ENCODE data around the gene FILIP1. TPM values are rescaled to one million over a fixed set of nuclear protein-coding genes. Genes with fewer than 3 reads are reported as not detected.

Gene FILIP1
- total RNA-seq, 1 donor from 2014 or later = 3.2 TPM

DNA sequence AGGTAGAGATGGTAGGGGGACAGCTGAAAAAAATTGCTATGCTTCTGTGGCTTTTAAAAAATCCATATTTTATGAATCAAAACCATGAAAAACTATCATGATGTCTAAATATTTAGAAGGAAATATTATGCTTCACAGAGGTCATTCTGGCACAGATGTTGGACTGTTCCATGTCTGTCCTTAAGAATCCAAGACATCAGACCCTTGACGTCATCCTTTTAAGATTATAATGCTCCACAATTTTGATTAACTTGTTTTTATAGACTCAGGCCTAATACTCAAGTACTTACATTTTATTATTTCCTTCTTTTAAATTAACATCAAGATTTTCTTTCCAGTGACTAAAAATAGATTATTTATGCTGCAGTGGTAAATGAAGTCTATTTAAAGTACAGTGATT, 29.7 kb downstream of the FILIP1 start:
- no peaks in the 10 kb centered on the region for H3K36me3 ChIP-seq
- no peaks in the 10 kb centered on the region for H3K27me3 ChIP-seq
- intact Hi-C loops (cut with DNase I) = no loop called here
- no peak overlapping the region for H3K4me3 ChIP-seq
- H3K27ac ChIP-seq = no peak overlapping the region
- DNase-seq (ENCODE audit: extremely low spot score in 2 of 2) = no peak
- H3K9me3 ChIP-seq = no peaks in the 10 kb centered on the region
- H3K4me1 ChIP-seq = no peaks in the 10 kb centered on the region
- TF ChIP-seq POLR2AphosphoS5 (IDR thresholded peaks at IDR 0.05; ENCODE audit: insufficient read depth in 1 of 2, low read depth in 1 of 2) = no peak
- TF ChIP-seq POLR2A (IDR thresholded peaks at IDR 0.05) = no peak
- TF ChIP-seq, protein P1, sequence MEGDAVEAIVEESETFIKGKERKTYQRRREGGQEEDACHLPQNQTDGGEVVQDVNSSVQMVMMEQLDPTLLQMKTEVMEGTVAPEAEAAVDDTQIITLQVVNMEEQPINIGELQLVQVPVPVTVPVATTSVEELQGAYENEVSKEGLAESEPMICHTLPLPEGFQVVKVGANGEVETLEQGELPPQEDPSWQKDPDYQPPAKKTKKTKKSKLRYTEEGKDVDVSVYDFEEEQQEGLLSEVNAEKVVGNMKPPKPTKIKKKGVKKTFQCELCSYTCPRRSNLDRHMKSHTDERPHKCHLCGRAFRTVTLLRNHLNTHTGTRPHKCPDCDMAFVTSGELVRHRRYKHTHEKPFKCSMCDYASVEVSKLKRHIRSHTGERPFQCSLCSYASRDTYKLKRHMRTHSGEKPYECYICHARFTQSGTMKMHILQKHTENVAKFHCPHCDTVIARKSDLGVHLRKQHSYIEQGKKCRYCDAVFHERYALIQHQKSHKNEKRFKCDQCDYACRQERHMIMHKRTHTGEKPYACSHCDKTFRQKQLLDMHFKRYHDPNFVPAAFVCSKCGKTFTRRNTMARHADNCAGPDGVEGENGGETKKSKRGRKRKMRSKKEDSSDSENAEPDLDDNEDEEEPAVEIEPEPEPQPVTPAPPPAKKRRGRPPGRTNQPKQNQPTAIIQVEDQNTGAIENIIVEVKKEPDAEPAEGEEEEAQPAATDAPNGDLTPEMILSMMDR (IDR thresholded peaks at IDR 0.05) = no peak

DNA sequence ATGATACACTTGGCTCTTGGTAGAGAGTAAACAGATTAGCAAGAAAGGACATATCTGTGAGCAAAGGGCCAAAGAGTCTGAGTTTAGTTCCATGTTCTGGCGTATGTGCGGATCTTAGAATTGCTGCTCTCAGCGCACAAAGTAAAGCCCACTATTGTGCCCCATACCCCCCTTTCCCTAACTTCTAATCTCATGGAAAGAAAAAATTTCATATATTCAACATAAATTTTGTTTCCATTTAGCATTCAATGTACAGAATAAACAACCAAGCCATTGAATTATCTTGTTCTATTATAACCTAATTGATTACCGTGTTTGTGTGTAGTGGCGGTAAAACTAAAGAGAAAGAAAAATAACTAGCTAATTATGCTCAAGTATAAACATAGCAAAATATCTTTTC, 30.5 kb downstream of the FILIP1 start:
- no peaks in the 10 kb centered on the region for H3K4me1 ChIP-seq
- no peak for DNase-seq (ENCODE audit: extremely low spot score in 2 of 2)
- no peaks in the 10 kb centered on the region for H3K36me3 ChIP-seq
- TF ChIP-seq POLR2AphosphoS5 (IDR thresholded peaks at IDR 0.05; ENCODE audit: insufficient read depth in 1 of 2, low read depth in 1 of 2) = no peak
- TF ChIP-seq, protein P1 (IDR thresholded peaks at IDR 0.05) = no peak
- TF ChIP-seq POLR2A (IDR thresholded peaks at IDR 0.05) = no peak
- H3K4me3 ChIP-seq = no peak overlapping the region
- H3K27me3 ChIP-seq = no peaks in the 10 kb centered on the region
- no peak overlapping the region for H3K27ac ChIP-seq
- intact Hi-C loops (cut with DNase I) = no loop called here
- no peaks in the 10 kb centered on the region for H3K9me3 ChIP-seq

DNA sequence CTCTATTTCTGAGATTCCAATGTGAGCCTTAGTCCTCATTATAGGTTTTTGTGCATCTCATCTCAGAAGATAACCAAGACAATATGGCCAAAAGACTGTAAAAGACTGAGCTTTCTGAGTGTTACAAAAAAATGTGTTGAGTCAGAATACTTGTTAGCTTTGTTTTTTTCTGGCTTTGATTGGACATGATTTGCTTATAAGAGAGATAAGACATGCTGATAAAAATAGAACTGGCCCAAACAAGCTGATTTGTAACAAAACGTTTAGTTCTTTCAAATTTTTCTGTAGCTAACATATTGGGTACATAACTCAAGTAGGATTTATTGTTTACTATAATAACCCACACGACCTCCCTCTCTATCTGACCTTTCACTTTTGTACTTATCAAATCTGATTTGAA, 32.9 kb downstream of the FILIP1 start:
- Histone ChIP-seq H3K9me3 (no peaks in the 10 kb centered on the region), H3K4me1 (no peaks in the 10 kb centered on the region), H3K36me3 (no peaks in the 10 kb centered on the region), H3K27me3 (no peaks in the 10 kb centered on the region), H3K27ac (no peak overlapping the region), H3K4me3 (no peak overlapping the region)
- intact Hi-C loops (cut with DNase I) = no loop called here
- no peak for DNase-seq (ENCODE audit: extremely low spot score in 2 of 2)
- TF ChIP-seq POLR2A (IDR thresholded peaks at IDR 0.05) (no peak), POLR2AphosphoS5 (IDR thresholded peaks at IDR 0.05; ENCODE audit: insufficient read depth in 1 of 2, low read depth in 1 of 2) (no peak)
- TF ChIP-seq, protein P1 (IDR thresholded peaks at IDR 0.05) = no peak

DNA sequence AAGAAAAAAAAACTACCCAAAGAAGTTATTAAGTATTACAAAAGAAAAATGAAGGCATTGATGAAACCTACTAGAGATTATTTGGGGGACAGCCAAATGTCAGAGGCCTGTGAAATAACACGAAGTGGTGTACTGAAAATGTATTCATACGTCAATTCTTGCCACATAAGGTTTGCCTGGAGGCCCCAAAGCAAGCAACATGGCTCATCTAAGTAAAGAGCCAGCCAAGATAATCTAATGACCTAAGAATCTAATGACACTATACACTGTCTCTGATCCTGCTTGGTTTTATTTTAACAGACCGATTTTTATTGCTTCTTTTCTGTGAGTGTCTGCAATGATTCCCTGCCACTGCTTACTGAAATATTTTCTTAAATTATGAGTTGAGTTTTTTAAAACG, 34.7 kb downstream of the FILIP1 start:
- intact Hi-C loops (cut with DNase I) = no loop called here
- no peaks in the 10 kb centered on the region for H3K9me3 ChIP-seq
- no peak overlapping the region for H3K4me3 ChIP-seq
- DNase-seq (ENCODE audit: extremely low spot score in 2 of 2) = no peak
- no peak overlapping the region for H3K27ac ChIP-seq
- no peaks in the 10 kb centered on the region for H3K27me3 ChIP-seq
- H3K4me1 ChIP-seq = no peaks in the 10 kb centered on the region
- TF ChIP-seq POLR2A (IDR thresholded peaks at IDR 0.05) (no peak), POLR2AphosphoS5 (IDR thresholded peaks at IDR 0.05; ENCODE audit: insufficient read depth in 1 of 2, low read depth in 1 of 2) (no peak)
- TF ChIP-seq, protein P1 (IDR thresholded peaks at IDR 0.05) = no peak
- no peaks in the 10 kb centered on the region for H3K36me3 ChIP-seq

DNA sequence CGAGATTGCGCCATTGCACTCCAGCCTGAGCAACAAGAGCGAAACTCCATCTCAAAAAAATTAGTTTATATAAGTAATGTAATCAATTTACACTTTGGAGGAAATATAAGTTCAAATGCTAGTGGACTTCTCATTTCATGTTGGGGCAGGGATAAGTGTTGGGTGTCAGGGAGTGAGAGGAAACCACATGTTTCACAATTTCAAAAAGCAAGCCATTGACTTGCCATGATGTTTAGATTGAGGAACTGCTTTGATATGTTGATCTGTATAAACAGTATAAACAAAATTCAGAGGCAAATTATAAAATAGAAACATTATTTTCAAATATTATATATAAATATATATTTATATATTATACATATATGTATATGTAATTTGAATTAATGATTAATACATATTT, 42.7 kb downstream of the FILIP1 start:
- Histone ChIP-seq H3K27ac (no peak overlapping the region), H3K27me3 (no peaks in the 10 kb centered on the region), H3K9me3 (no peaks in the 10 kb centered on the region), H3K4me1 (no peaks in the 10 kb centered on the region), H3K36me3 (no peaks in the 10 kb centered on the region), H3K4me3 (no peak overlapping the region)
- intact Hi-C loops (cut with DNase I) = no loop called here
- no peak for TF ChIP-seq POLR2AphosphoS5 (IDR thresholded peaks at IDR 0.05; ENCODE audit: insufficient read depth in 1 of 2, low read depth in 1 of 2)
- TF ChIP-seq, protein P1 (IDR thresholded peaks at IDR 0.05) = no peak
- TF ChIP-seq POLR2A (IDR thresholded peaks at IDR 0.05) = no peak
- DNase-seq (ENCODE audit: extremely low spot score in 2 of 2) = no peak
